Gastrocnemius medialis (tissue), 4 donors: ENCODE measurements around the gene CENPP. TPM values are rescaled to one million over a fixed set of nuclear protein-coding genes. Genes with fewer than 3 reads are reported as not detected.
A peak's percentile ranks its signal among the peaks of the same experiment; 100 is the strongest.

ENCODE experiments used
- ATAC-seq, 2 donors: fragments of 150-250 bp; one replicate each; pipeline ENCODE4 v1.9.1; 2016
- DNase-seq, 2 donors: peaks; one replicate each; pipeline ENCODE4 v3.0.0-alpha.2; 2019
- H3K27ac ChIP-seq, 4 donors: fragments of 200-600 bp; sonication (generic); 1 replicate in 1 of 4; 2 replicates in 3 of 4; pipeline ENCODE4 v1.5.1; 2016 to 2018; ENCODE audit warnings: mild to moderate bottlenecking in 2 of 4, moderate library complexity in 1 of 4
- H3K27me3 ChIP-seq, 3 donors: fragments of 200-600 bp; sonication (generic) in 2 of 3; 1 replicate in 1 of 3; 2 replicates in 2 of 3; pipeline versions ENCODE4 v1.5.1 to v1.6.0; 2016 to 2019; ENCODE audit warnings: mild to moderate bottlenecking in 1 of 3, moderate library complexity in 1 of 3
- H3K36me3 ChIP-seq, 2 donors: fragments of 200-600 bp; sonication (generic) in 1 of 2; one replicate each; pipeline ENCODE4 v1.5.1; 2017 to 2018
- H3K4me1 ChIP-seq, 2 donors: fragments of 200-600 bp; sonication (generic) in 1 of 2; one replicate each; pipeline ENCODE4 v1.5.1; 2016 to 2017; ENCODE audit warnings: mild to moderate bottlenecking in 2 of 2
- H3K4me3 ChIP-seq, 4 donors: fragments of 200-600 bp; sonication (generic) in 3 of 4; 1 replicate in 1 of 4; 2 replicates in 3 of 4; pipeline ENCODE4 v1.5.1; 2016 to 2019; ENCODE audit warnings: mild to moderate bottlenecking in 2 of 4
- H3K9me3 ChIP-seq, 3 donors: fragments of 200-600 bp; sonication (generic) in 2 of 3; 1 replicate in 1 of 3; 2 replicates in 2 of 3; pipeline ENCODE4 v1.5.1; 2016 to 2019
- CTCF ChIP-seq, 5 experiments: fragments of 450-650 bp in 3 of 5; fragments of 200-600 bp in 2 of 5; sonication (generic) in 2 of 5; IDR thresholded peaks in 4 of 5; conservative IDR thresholded peaks in 1 of 5; 1 replicate in 4 of 5; 2 replicates in 1 of 5; pipeline ENCODE4 v1.5.1; 2016 to 2019; ENCODE audit warnings: antibody characterized with exemption in 5 of 5, mild to moderate bottlenecking in 3 of 5, moderate library complexity in 3 of 5
- POLR2A ChIP-seq, 2 donors: fragments of 450-650 bp; IDR thresholded peaks; one replicate each; pipeline ENCODE4 v1.6.1; 2017; ENCODE audit warnings: antibody characterized with exemption in 2 of 2, mild to moderate bottlenecking in 2 of 2, moderate library complexity in 2 of 2
- in situ Hi-C, 4 donors: fragments of 200-750 bp; cut with MboI; loops; one replicate each; pipeline versions ENCODE4 v1.15.0 to v1.8.0; 2017; ENCODE audit warnings: low sequenced_read_pairs in 4 of 4
- intact Hi-C: fragments of 100-400 bp; cut with DNase I; formaldehyde crosslinking; loops from one replicate; pipeline ENCODE4 v1.15.1; 2023; ENCODE audit warnings: low total_unique reads
- total RNA-seq, 4 donors: library from RNA; depleted of rRNA; stranded (reverse); fragments of >200 nt; gene quantifications; one replicate each; pipeline versions ENCODE4 v1.1.0 to v1.2.3, GENCODE V29; 2016

The CENPP gene
- total RNA-seq, 4 donors from 2014 or later, result 1.8 to 11.5 (median 8.7) TPM

GRCh38 chr9:92599938-92600461 is 274.2 kb downstream of the CENPP start:
- Histone ChIP-seq H3K27ac (peak overlapping the region in 3 of 4 donors; percentile 55 to 77 (median 68)), H3K9me3 (no peaks in the 10 kb centered on the region), H3K27me3 (no peaks in the 10 kb centered on the region), H3K4me1 (peaks cover 0 to 3% of the 10 kb centered on the region in 2 donors), H3K4me3 (no peak overlapping the region), H3K36me3 (no peaks in the 10 kb centered on the region)
- ATAC-seq, result no peak
- in situ Hi-C loops, result loop anchor here in 1 of 4 donors (25.0 kb wide), 1 partner anchor 88 kb away; no protein-coding TSS in a partner anchor
- intact Hi-C loops, result no loop called here
- no peak for DNase-seq
- TF ChIP-seq CTCF (IDR thresholded peaks at IDR 0.05 in 4 of 5, conservative IDR thresholded peaks at IDR 0.05 in 1 of 5) (no peak), POLR2A (IDR thresholded peaks at IDR 0.05) (no peak)

GRCh38 chr9:92600462-92601261 is 274.9 kb downstream of the CENPP start:
- in situ Hi-C loops, result loop anchor here in 1 of 4 donors (25.0 kb wide), 1 partner anchor 88 kb away; no protein-coding TSS in a partner anchor
- no peak overlapping the region for H3K4me3 ChIP-seq
- H3K27ac ChIP-seq, result peak overlapping the region; percentile 49 to 77 (median 62)
- H3K36me3 ChIP-seq, result no peaks in the 10 kb centered on the region
- no peaks in the 10 kb centered on the region for H3K9me3 ChIP-seq
- intact Hi-C loops, result no loop called here
- DNase-seq, result no peak
- peak; percentile 40 to 45 for ATAC-seq
- no peaks in the 10 kb centered on the region for H3K27me3 ChIP-seq
- TF ChIP-seq CTCF (IDR thresholded peaks at IDR 0.05 in 4 of 5, conservative IDR thresholded peaks at IDR 0.05 in 1 of 5) (no peak), POLR2A (IDR thresholded peaks at IDR 0.05) (no peak)
- peaks cover 0 to 3% of the 10 kb centered on the region in 2 donors for H3K4me1 ChIP-seq

GRCh38 chr9:92601451-92601850 is 275.7 kb downstream of the CENPP start:
- no peak for TF ChIP-seq POLR2A (IDR thresholded peaks at IDR 0.05)
- no peak for TF ChIP-seq CTCF (IDR thresholded peaks at IDR 0.05 in 4 of 5, conservative IDR thresholded peaks at IDR 0.05 in 1 of 5)
- Histone ChIP-seq H3K4me3 (no peak overlapping the region), H3K4me1 (peaks cover 0 to 3% of the 10 kb centered on the region in 2 donors), H3K27me3 (no peaks in the 10 kb centered on the region), H3K9me3 (no peaks in the 10 kb centered on the region), H3K36me3 (no peaks in the 10 kb centered on the region), H3K27ac (peak overlapping the region; percentile 49 to 77 (median 62))
- intact Hi-C loops (no loop called here), in situ Hi-C loops (loop anchor here in 1 of 4 donors (25.0 kb wide), 1 partner anchor 89 kb away; no protein-coding TSS in a partner anchor)
- DNase-seq, result no peak
- no peak for ATAC-seq

- in situ Hi-C loops (loop anchor here in 1 of 4 donors (25.0 kb wide), 1 partner anchor 90 kb away; no protein-coding TSS in a partner anchor), intact Hi-C loops (no loop called here)
- no peak for ATAC-seq
- no peaks in the 10 kb centered on the region for H3K9me3 ChIP-seq
- H3K4me3 ChIP-seq, result no peak overlapping the region
- DNase-seq, result no peak
- H3K27ac ChIP-seq, result peak overlapping the region in 3 of 4 donors; percentile 49 to 77 (median 55)
- H3K27me3 ChIP-seq, result no peaks in the 10 kb centered on the region
- H3K4me1 ChIP-seq, result peaks cover under 1 to 10% of the 10 kb centered on the region in 2 donors
- TF ChIP-seq CTCF (IDR thresholded peaks at IDR 0.05 in 4 of 5, conservative IDR thresholded peaks at IDR 0.05 in 1 of 5), result no peak
- no peaks in the 10 kb centered on the region for H3K36me3 ChIP-seq
Measured at GRCh38 chr9:92602413-92602812, 276.7 kb downstream of the CENPP start.
